Activated CD4-positive, alpha-beta T cell treated with anti-CD3 and anti-CD28 coated beads, Interleukin-2, amount 50 U/mL, for 16 hours (primary cell): Measurements from ENCODE around the gene STK17A.

Experiments
- DNase-seq: peaks from one replicate; pipeline ENCODE4 v3.0.0-alpha.2; 2020

STK17A gene

GRCh38 chr7:43582503-43583423 lies at the start of gene STK17A:
STK17A (plus strand) TSS chr7:43583108; CDS start chr7:43583244, 136 bp downstream.
- peak; percentile 96 for DNase-seq

- no peak for DNase-seq
Observed at GRCh38 chr7:43533801-43534479, 49.0 kb upstream of the STK17A start.

- DNase-seq: no peak
Observed at GRCh38 chr7:43535031-43535451, 47.9 kb upstream of the STK17A start.

- no peak for DNase-seq
Observed at GRCh38 chr7:43535810-43536585, 46.9 kb upstream of the STK17A start.

GRCh38 chr7:43536773-43537172 lies 46.1 kb upstream of the STK17A start:
- no peak for DNase-seq

- DNase-seq: no peak
Observed at GRCh38 chr7:43537765-43538403, 45.0 kb upstream of the STK17A start.

GRCh38 chr7:43538404-43538771 lies 44.5 kb upstream of the STK17A start:
- DNase-seq: no peak

GRCh38 chr7:43540471-43540870 lies 42.4 kb upstream of the STK17A start:
- no peak for DNase-seq

- no peak for DNase-seq
Observed at GRCh38 chr7:43542716-43543115, 40.2 kb upstream of the STK17A start.

- DNase-seq: no peak
Observed at GRCh38 chr7:43546231-43546630, 36.7 kb upstream of the STK17A start.

- DNase-seq: no peak
Observed at GRCh38 chr7:43550427-43550826, 32.5 kb upstream of the STK17A start.

GRCh38 chr7:43552122-43552521 lies 30.8 kb upstream of the STK17A start:
- no peak for DNase-seq

GRCh38 chr7:43553999-43554398 lies 28.9 kb upstream of the STK17A start:
- peak; percentile 31 for DNase-seq

GRCh38 chr7:43554423-43554822 lies 28.5 kb upstream of the STK17A start:
- DNase-seq: peak; percentile 5

- no peak for DNase-seq
Observed at GRCh38 chr7:43557831-43558495, 24.9 kb upstream of the STK17A start.

GRCh38 chr7:43559171-43559945 lies 23.6 kb upstream of the STK17A start:
- no peak for DNase-seq

GRCh38 chr7:43559946-43560335 lies 23.0 kb upstream of the STK17A start:
- DNase-seq: no peak

GRCh38 chr7:43560742-43561330 lies 22.1 kb upstream of the STK17A start:
- no peak for DNase-seq

GRCh38 chr7:43562383-43562782 lies 20.5 kb upstream of the STK17A start:
- no peak for DNase-seq

GRCh38 chr7:43565786-43566185 lies 17.1 kb upstream of the STK17A start:
- DNase-seq: no peak

- DNase-seq: no peak
Observed at GRCh38 chr7:43568529-43568928, 14.4 kb upstream of the STK17A start.
